ENCODE measurements around the gene SIPA1L3. TPM values are rescaled to one million over a fixed set of nuclear protein-coding genes. Genes with fewer than 3 reads are reported as not detected.
"Not testable (repeated sequence)": the region's sequence is repeated elsewhere in the genome, so short reads cannot be mapped to it uniquely, and the experiment has no call there.

SIPA1L3 gene
- total RNA-seq, 1 donor from 2014 or later: 6.7 TPM

GRCh38 chr19:38206928-38207327 is 299.9 kb downstream of the SIPA1L3 start:
- no peak for DNase-seq (ENCODE audit: low read depth in 2 of 2)

DNA sequence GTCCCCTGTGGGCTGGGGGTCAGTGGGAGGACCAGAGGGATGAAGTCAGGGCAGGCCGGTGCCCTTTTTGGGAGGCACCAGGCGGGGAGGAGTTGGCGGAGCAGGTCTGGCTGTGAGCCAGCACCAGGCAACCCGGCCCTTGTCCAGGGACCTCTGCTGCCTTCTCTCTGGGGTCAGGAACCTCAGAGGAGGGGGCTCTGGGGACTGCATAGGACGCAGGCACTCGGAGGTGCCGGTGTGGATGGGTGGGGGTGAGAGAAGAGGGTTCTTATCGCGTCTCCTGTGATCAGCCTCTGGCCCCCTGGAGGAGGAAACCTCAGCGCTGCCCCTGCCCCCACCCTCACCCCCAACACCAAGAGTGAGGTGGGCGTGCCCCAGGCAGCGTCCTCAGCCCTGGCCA is 300.5 kb downstream of the SIPA1L3 start:
- no peak for DNase-seq (ENCODE audit: low read depth in 2 of 2)

DNA sequence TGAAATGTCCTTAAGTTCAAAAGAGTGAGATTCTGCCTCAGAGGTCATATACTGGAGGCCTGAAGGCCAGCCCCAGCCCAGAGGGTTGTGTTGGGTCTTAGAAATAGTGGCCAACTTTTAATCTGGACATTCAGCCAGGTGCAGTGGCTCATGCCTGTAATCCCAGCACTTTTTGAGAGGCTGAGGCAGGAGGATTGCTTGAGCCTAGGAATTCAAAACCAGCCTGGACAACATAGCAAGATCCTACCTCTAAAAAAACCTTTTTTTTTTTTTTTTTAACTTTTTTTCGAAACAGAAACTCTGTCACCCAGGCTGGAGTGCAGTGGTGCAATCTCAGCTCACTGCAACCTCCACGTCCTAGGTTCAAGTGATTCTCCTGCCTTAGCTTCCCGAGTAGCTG is 301.6 kb downstream of the SIPA1L3 start:
- DNase-seq (ENCODE audit: low read depth in 2 of 2): no peak

- no peak for DNase-seq (ENCODE audit: low read depth in 2 of 2)
These were observed 302.1 kb downstream of the SIPA1L3 start for GRCh38 chr19:38209152-38209551.

DNA sequence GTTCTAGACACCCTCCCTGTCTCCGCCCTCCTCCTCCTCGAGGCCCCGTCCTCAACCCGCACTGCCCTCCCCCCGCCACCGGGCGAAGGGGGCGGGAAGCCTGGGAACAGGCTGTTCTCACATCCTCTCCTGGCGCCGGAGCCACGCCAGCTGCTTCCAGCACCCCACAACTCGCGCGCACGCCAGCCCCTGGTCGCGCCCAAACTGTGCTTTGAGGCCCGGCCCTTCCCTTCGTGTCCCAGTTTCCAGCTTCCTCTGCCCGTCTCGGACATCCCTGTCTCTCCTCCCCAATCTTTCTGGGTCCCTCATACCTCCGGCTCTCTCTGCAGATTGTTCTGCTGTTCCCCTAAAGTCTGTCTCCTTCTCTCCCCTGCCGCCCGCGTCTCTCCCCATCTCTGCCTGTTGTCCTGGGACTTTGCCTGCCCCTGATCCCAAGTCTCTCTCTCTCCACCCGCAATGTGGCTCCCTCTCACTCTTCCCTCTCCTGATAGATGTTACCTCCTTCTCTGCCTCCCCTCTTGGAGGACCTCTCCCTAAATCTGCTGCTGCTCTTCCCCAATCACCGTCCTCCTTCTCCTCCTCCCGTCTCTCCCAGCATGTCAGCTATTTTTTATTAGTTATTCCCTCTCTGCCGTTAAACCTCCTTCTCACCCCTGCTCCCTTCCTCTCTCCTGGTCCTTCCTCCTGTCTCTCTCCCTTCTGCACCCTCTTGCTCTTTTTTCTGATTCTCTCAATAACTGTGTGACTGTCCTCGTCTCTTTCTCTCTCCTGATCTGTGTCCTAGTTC is 302.9 kb downstream of the SIPA1L3 start:
- peak in 1 of 2 donors; percentile 50 for DNase-seq (ENCODE audit: low read depth in 2 of 2)

DNA sequence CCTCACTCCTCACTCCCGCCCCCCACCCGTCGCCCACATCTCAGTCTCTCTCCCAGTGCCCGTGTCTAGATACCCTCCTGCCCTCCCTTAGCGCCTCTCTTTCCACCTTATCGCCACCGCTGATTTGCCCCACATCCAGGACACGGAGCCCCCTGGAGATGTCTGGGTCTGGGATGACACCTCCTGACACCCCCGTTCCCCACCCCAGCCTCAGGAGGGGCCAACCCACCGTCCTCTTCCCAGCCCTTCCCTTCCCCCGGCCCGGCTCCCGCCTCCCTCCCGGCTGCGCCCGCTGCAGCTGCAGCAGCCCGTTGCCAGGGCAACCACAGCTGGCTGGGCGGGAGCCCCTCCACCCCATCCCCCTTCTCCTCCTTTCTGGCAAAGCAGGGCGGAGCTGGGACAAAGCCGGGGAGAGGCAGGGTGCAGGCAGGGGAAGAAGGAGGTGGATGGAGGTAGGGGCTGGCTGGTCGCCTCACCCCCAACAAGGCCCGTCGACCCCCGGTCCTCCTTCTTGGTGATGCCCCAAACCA is 303.5 kb downstream of the SIPA1L3 start:
- DNase-seq (ENCODE audit: low read depth in 2 of 2): no peak

DNA sequence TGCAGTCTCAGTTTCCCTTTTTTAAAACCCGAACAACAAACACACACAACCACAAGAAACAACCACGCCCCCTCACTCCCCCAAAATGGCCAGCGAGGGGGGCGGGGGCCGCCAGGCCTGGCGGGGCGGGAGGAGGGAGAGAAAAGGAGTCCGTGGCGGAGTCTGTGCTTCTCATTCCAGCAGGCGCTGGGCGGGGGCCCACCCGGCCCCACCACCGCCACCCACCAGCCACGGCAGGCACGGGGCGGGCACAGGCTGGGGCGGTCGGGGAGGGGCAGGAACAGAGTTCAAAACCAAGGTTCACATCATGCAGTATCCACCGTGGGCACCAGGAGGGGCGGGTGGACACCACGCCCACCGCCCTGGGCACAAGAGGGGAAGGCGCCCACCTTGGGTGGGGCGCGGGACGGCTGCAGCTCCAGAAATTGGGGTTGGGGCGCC is 304.2 kb downstream of the SIPA1L3 start:
- DNase-seq (ENCODE audit: low read depth in 2 of 2): no peak

GRCh38 chr19:38211766-38212165 is 304.8 kb downstream of the SIPA1L3 start:
- DNase-seq (ENCODE audit: low read depth in 2 of 2): no peak

DNA sequence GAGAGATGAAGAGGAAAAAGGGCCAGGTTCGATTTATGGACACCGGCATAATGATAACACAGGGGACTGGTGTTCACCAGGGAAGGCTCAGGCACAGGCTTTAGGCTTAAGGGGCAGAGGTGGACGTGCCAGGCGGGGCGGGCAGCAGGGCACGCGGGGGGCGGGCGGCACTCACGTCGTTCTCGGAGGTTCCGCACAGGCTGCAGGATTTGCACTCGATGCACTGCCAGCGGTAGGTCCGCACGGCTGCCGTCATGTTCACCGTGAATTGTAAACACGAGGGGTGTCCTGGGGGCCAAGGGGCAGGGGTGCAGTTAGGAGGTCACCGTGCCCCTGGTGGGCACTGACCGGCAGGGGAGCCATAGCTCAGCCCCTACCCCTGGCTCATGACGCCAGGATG is 306.5 kb downstream of the SIPA1L3 start:
- no peak for DNase-seq (ENCODE audit: low read depth in 2 of 2)

DNA sequence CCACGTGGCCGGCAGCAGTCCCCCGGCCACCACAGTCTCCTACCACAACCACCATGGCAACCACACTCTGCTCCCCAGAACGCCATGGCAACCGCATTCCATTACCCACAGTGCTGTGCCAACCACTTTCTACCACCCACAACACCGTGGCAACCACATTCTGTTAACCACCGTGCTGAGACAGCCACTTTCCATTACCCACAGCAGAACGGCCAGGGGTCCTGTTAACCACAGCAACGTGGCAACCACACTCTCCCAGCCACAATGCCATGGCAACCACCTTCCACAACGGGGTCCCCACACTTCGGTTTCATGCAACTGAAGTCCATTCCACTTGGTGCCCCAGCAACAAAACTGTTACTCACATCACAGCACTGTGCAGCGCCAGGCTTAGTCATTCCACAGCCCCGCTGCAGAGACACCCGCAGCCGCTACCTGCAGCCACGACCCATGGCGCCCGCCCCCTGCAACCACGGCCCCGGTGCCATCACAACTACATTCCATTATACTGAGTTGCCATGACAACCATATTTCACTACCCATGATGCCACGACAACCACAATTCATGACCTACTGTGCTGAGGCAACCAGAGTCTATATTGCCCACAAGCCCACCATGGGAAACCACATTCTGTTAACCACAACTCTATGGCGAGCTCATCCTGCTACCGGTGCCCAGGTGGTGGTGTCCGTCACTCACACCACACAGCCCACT is 307.1 kb downstream of the SIPA1L3 start:
- DNase-seq (ENCODE audit: low read depth in 2 of 2): peak in 1 of 2 donors; percentile 25

DNA sequence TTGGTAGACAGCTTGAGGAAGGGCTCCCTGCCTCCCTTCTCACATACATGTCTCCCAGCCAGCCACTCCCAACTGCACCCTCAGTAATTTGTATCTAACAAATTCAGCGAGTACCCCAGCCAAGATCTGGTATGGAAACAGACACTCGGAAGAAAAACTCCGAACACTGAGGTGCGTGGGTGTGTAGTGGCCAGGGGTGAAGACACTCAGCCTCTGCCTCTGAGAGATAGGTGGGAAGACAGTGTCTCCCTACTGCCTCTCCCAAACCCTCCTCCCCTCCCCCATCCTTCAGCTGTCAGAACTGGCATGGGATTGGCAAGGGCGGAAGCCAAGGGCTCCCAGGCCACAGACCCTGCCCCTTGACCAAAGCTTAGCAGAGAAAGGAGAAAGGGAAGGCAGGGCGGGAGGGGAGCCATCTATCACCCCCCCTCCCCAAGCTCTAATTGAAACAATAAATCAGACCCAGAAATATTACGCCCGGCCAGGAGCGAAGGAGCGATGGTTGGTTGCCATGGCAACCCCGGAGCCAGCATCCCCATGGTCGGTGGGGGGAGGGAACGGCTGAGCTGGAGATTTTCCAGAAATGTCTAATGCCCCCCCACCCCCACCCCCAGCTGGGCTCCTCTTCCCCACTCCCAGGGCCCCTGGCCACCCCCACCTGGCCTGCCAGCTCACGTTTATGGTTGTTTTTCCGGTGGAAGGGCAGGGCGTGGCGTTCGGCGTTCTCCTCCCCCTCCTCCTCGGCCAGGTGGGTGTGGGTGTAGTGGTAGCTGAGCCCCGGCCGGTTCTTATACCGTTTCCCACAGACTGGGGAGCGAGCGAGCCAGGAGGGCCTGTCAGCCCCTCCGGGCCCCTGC is 310.0 kb downstream of the SIPA1L3 start:
- no peak for DNase-seq (ENCODE audit: low read depth in 2 of 2)

GRCh38 chr19:38218204-38218603 is 311.2 kb downstream of the SIPA1L3 start:
- DNase-seq (ENCODE audit: low read depth in 2 of 2): no peak

- no peak for DNase-seq (ENCODE audit: low read depth in 2 of 2)
These were observed 312.2 kb downstream of the SIPA1L3 start for GRCh38 chr19:38219221-38219620.

DNA sequence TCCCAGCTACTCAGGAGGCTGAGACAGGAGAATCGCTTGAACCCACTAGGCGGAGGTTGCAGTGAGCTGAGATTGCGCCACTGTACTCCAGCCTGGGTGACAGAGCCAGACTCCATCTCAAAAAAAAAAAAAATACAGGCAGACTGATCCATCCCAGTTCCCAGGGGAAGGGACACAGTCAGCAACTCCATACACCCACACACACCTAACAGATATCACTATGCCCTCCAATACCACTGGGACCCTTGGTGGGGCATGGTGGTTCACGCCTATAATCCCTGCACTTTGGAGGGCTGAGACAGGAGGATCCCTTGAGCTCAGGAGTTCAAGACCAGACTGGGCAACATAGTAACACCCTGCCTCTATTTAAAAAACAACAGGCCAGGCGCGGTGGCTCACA is 314.4 kb downstream of the SIPA1L3 start:
- DNase-seq (ENCODE audit: low read depth in 2 of 2): no peak

DNA sequence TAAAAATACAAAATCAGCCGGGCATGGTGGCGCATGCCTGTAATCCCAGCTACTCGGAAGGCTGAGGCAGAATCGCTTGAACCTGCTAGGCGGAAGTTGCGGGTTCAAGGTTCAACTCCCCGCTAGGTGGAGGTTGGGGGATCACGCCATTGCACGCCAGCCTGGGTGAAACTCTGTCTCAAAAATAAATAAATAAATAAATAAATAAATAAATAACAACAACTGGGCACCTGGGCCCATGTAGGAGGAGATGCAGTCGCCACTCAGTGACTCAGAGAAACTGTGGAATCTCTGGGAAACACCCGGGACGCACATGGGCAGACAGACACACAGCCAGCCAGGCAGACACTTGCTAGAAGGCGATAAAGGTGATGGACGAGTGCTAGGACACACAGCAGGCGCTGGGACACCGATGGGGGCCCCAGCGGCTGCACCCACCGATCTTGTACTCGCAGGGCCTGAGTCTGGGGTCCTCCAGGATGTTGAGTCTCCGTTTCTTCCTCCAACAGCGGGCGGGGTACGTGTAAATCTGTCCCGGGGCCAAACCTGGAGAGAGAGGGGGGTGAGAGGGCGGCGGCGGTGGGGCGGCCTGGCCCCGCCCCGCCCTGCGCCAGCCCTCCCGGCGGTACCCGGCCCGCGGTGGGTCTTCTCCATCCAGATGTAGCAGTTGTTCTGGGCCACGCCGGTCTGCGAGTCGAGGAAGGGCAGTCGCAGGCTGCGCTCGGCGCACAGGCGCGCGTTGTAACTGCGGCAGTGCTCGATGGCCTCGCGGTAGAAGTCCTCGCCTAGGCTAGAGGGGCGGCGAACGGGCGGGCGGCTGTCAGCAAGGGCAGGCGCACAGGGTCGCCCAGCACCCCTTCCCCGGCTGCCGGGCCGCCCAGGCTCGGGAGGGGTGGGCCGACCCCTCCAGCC is 315.2 kb downstream of the SIPA1L3 start:
- no peak for DNase-seq (ENCODE audit: low read depth in 2 of 2)

DNA sequence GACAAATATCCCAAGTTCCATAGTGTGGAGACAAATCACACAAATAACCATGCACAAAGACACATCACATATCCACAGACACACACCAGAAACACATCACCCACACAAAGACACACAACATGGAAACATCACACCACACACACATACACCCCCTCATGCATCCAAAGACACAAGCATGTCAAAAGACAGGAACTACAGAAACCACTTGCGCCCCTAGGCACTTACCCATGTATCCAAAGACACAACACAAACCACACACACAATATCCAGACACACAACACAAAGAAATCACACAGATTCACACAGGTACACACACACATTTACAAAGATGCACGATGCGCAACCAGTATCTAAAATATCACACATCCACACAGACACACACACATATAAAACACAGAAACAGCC is 316.1 kb downstream of the SIPA1L3 start:
- no peak for DNase-seq (ENCODE audit: low read depth in 2 of 2)

- DNase-seq (ENCODE audit: low read depth in 2 of 2): no peak
These were observed 316.6 kb downstream of the SIPA1L3 start for GRCh38 chr19:38223617-38224013.

DNA sequence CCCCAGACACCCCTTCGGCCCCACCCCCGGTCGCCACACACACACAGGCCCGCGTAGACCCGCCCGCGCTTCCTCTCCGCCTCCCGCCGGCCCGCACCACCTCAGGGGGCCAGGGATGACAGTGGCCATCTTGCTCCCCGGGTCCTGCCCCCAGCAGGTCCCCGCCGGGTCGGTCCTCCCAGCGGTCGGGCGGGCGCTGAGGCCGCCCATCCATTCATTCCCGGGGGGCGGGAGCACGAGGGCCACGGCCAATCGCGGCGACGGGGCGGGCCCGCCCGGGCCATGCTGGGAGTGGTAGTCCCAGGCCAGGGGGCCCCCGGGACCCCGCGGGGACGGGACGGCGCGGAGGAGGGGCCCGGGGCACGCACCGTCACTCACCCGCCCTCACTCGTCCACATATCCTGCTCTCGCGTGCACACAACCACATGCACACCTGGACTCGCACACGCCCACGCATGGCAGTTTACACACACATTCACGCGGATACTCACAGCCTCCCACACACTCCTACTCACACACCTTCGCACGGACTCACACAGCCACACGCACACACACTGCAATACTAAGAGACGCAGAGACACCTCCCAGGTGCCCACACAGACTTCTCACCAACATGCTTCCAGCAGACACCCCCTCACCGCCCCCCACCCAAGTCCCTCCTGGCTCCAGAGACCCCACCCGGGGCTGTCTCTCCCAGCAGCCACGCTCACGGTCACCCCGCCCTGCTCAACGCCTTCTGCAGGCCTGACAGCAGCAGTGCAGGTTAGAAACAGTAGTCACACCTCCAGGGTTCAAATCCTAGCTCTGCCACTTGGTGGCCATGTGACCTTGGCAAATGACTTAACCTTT is 317.2 kb downstream of the SIPA1L3 start, which contains the start of gene DPF1:
Gene DPF1, minus strand, starts transcription at position 209 of the 849 bp plus-strand sequence. Its CDS starts 80 bp downstream, at position 129.
- DNase-seq (ENCODE audit: low read depth in 2 of 2): peak; percentile 15 to 71

DNA sequence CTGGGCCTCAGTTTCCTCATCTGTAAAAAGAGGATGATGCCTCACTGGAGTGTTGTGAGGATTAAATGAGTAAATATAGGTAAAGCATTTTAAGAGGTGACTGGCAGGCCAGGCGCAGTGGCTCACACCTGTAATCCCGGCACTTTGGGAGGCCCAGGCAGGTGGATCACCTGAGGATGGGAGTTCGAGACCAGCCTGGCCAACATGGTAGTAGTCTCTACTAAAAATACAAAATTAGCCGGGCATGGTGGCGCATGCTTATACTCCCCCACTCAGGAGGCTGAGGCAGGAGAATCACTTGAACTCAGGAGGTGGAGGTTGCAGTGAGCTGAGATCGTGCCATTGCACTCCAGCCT is 317.8 kb downstream of the SIPA1L3 start:
- not testable (repeated sequence) for DNase-seq (ENCODE audit: low read depth in 2 of 2)
